ENCODE measurements around the gene CDC25A.

DNA sequence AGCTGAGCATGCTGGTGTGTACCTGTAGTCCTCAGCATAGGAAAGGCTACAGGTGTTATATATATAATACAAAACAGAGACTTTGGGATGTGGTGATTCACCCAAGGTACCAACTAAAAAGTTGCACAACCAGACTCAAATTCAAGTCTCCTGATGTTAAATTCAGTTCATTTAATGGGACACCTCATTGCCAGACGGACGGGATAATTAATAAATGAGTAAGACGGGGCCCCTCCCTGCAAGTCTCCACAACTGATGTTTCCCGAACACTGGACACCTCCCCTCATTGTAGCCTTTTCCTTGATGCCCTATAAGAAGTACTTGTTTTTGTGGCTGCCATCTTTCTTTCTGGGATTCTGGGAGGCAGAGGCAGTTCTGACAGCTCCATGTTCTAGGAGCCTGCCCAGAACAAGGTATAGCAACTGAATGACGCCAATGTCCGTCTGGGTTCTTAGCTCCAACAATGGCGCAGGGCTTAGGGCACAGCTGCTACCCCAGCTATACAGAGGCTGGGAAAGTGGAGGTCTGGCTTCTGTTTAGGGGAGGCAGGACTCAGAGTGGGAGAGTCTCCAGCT, 50.7 kb downstream of the CDC25A start:
- TF ChIP-seq, protein P1, sequence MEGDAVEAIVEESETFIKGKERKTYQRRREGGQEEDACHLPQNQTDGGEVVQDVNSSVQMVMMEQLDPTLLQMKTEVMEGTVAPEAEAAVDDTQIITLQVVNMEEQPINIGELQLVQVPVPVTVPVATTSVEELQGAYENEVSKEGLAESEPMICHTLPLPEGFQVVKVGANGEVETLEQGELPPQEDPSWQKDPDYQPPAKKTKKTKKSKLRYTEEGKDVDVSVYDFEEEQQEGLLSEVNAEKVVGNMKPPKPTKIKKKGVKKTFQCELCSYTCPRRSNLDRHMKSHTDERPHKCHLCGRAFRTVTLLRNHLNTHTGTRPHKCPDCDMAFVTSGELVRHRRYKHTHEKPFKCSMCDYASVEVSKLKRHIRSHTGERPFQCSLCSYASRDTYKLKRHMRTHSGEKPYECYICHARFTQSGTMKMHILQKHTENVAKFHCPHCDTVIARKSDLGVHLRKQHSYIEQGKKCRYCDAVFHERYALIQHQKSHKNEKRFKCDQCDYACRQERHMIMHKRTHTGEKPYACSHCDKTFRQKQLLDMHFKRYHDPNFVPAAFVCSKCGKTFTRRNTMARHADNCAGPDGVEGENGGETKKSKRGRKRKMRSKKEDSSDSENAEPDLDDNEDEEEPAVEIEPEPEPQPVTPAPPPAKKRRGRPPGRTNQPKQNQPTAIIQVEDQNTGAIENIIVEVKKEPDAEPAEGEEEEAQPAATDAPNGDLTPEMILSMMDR (IDR thresholded peaks at IDR 0.05; ENCODE audit: low read depth, low read length, poor library complexity, severe bottlenecking) = no peak
- no peak for TF ChIP-seq EZH2phosphoT487 (IDR thresholded peaks at IDR 0.05; ENCODE audit: borderline replicate concordance, low read length)

All from DOHH2 (cell line).